Fibroblast of lung (primary cell): Measurements from ENCODE around the gene IQGAP2.

Experiments
- CTCF ChIP-seq, 2 donors: IDR thresholded peaks in 1 of 2; conservative IDR thresholded peaks in 1 of 2; 1 replicate in 1 of 2; 2 replicates in 1 of 2; pipeline ENCODE4 v1.5.1; 2011 to 2012; ENCODE audit warnings: low read length in 2 of 2, control low read depth in 1 of 2, inconsistent platforms in 1 of 2, low read depth in 1 of 2, mild to moderate bottlenecking in 1 of 2
- EZH2 ChIP-seq: IDR thresholded peaks from 2 replicates; pipeline ENCODE4 v1.5.1; 2012; ENCODE audit warnings: low read length, control low read depth, mild to moderate bottlenecking; ENCODE audit errors: missing control alignments

GRCh38 chr5:76457674-76458485, 54.8 kb downstream of the IQGAP2 start:
- no peak for TF ChIP-seq CTCF (conservative IDR thresholded peaks at IDR 0.05 in 1 of 2, IDR thresholded peaks at IDR 0.05 in 1 of 2; ENCODE audit: low read depth in 1 of 2, low read length in 2 of 2)
- TF ChIP-seq EZH2 = no peak
